ENCODE measurements around the gene NDUFS2.

NDUFS2 gene

GRCh38 chr1:161166669-161167548, 35.3 kb upstream of the NDUFS2 start:
- Histone ChIP-seq H4K8ac (ENCODE audit: low read length) (peak overlapping the region; percentile 66), H3K36me3 (ENCODE audit: control insufficient read depth in 1 of 2, insufficient read depth in 2 of 2, low read depth in 1 of 2, low read length in 2 of 2) (peaks cover 59 to 64% of the 10 kb centered on the region in 2 experiments), H3K4ac (ENCODE audit: low read depth in 1 of 2, low read length in 2 of 2) (peak overlapping the region; percentile 15 to 64), H2BK15ac (ENCODE audit: low read depth, poor library complexity, severe bottlenecking) (peak overlapping the region; percentile 54), H3K79me1 (replicated peaks; ENCODE audit: low read length, poor library complexity, severe bottlenecking) (peaks cover 39% of the 10 kb centered on the region), H2BK120ac (ENCODE audit: low read depth, low read length) (no peak overlapping the region), H2BK5ac (ENCODE audit: low read depth, low read length, poor library complexity, severe bottlenecking) (no peak overlapping the region), H3K4me1 (ENCODE audit: control insufficient read depth, insufficient read depth, low read depth, low read length) (peaks cover 9% of the 10 kb centered on the region), H3K9ac (ENCODE audit: low read length) (peak overlapping the region; percentile 97), H3K27ac (ENCODE audit: low read length, poor library complexity, severe bottlenecking) (peak overlapping the region; percentile 56), H3K18ac (ENCODE audit: low read depth in 1 of 2, low read length in 2 of 2) (peak overlapping the region; percentile 25 to 37), H3K23ac (ENCODE audit: low read length in 2 of 2) (no peak overlapping the region), H3K14ac (ENCODE audit: low read length in 2 of 2) (no peak overlapping the region), H2AK5ac (ENCODE audit: low read length, severe bottlenecking) (no peak overlapping the region), H3K27me3 (ENCODE audit: control insufficient read depth in 1 of 2, insufficient read depth in 1 of 2, low read length in 2 of 2) (no peaks in the 10 kb centered on the region), H2AFZ (ENCODE audit: low read depth, low read length) (peak overlapping the region; percentile 68), H3K4me2 (ENCODE audit: low read length, poor library complexity, severe bottlenecking) (peak overlapping the region; percentile 57), H4K91ac (ENCODE audit: low read length) (peak overlapping the region; percentile 3), H3K4me3 (ENCODE audit: insufficient read depth in 1 of 2, low read depth in 1 of 2, low read length in 2 of 2) (peak overlapping the region; percentile 78 to 99), H2BK12ac (ENCODE audit: low read length in 2 of 2) (peak overlapping the region in 1 of 2 experiments; percentile 52), H3K9me3 (ENCODE audit: control insufficient read depth, low read length) (no peaks in the 10 kb centered on the region)
- WGBS: 13% methylated on average over 33 of the region's 33 CpGs
- peak; percentile 35 for DNase-seq

GRCh38 chr1:161168906-161169305, 33.3 kb upstream of the NDUFS2 start:
- Histone ChIP-seq H3K36me3 (ENCODE audit: control insufficient read depth in 1 of 2, insufficient read depth in 2 of 2, low read depth in 1 of 2, low read length in 2 of 2) (peaks cover 59 to 61% of the 10 kb centered on the region in 2 experiments), H4K91ac (ENCODE audit: low read length) (no peak overlapping the region), H3K9me3 (ENCODE audit: control insufficient read depth, low read length) (no peaks in the 10 kb centered on the region), H3K9ac (ENCODE audit: low read length) (no peak overlapping the region), H3K4me3 (ENCODE audit: insufficient read depth in 1 of 2, low read depth in 1 of 2, low read length in 2 of 2) (no peak overlapping the region), H3K4me2 (ENCODE audit: low read length, poor library complexity, severe bottlenecking) (no peak overlapping the region), H3K4ac (ENCODE audit: low read depth in 1 of 2, low read length in 2 of 2) (no peak overlapping the region), H2BK120ac (ENCODE audit: low read depth, low read length) (no peak overlapping the region), H2BK5ac (ENCODE audit: low read depth, low read length, poor library complexity, severe bottlenecking) (no peak overlapping the region), H2BK15ac (ENCODE audit: low read depth, poor library complexity, severe bottlenecking) (no peak overlapping the region), H4K8ac (ENCODE audit: low read length) (no peak overlapping the region), H3K27ac (ENCODE audit: low read length, poor library complexity, severe bottlenecking) (no peak overlapping the region), H3K4me1 (ENCODE audit: control insufficient read depth, insufficient read depth, low read depth, low read length) (peaks cover 12% of the 10 kb centered on the region), H3K18ac (ENCODE audit: low read depth in 1 of 2, low read length in 2 of 2) (no peak overlapping the region), H2AK5ac (ENCODE audit: low read length, severe bottlenecking) (no peak overlapping the region), H3K27me3 (ENCODE audit: control insufficient read depth in 1 of 2, insufficient read depth in 1 of 2, low read length in 2 of 2) (no peaks in the 10 kb centered on the region), H2AFZ (ENCODE audit: low read depth, low read length) (no peak overlapping the region), H3K23ac (ENCODE audit: low read length in 2 of 2) (no peak overlapping the region), H3K14ac (ENCODE audit: low read length in 2 of 2) (no peak overlapping the region), H2BK12ac (ENCODE audit: low read length in 2 of 2) (no peak overlapping the region), H3K79me1 (replicated peaks; ENCODE audit: low read length, poor library complexity, severe bottlenecking) (peaks cover 42% of the 10 kb centered on the region)
- no peak for DNase-seq
- WGBS: 94% methylated on average over 9 of the region's 9 CpGs

- H3K9me3 ChIP-seq (ENCODE audit: control insufficient read depth, low read length): no peaks in the 10 kb centered on the region
- H4K8ac ChIP-seq (ENCODE audit: low read length): no peak overlapping the region
- H2AFZ ChIP-seq (ENCODE audit: low read depth, low read length): no peak overlapping the region
- no peak overlapping the region for H3K4ac ChIP-seq (ENCODE audit: low read depth in 1 of 2, low read length in 2 of 2)
- H3K27me3 ChIP-seq (ENCODE audit: control insufficient read depth in 1 of 2, insufficient read depth in 1 of 2, low read length in 2 of 2): no peaks in the 10 kb centered on the region
- H2AK5ac ChIP-seq (ENCODE audit: low read length, severe bottlenecking): no peak overlapping the region
- peaks cover 65 to 67% of the 10 kb centered on the region in 2 experiments for H3K36me3 ChIP-seq (ENCODE audit: control insufficient read depth in 1 of 2, insufficient read depth in 2 of 2, low read depth in 1 of 2, low read length in 2 of 2)
- H3K27ac ChIP-seq (ENCODE audit: low read length, poor library complexity, severe bottlenecking): no peak overlapping the region
- H4K91ac ChIP-seq (ENCODE audit: low read length): no peak overlapping the region
- no peak overlapping the region for H2BK5ac ChIP-seq (ENCODE audit: low read depth, low read length, poor library complexity, severe bottlenecking)
- H3K23ac ChIP-seq (ENCODE audit: low read length in 2 of 2): no peak overlapping the region
- H3K4me1 ChIP-seq (ENCODE audit: control insufficient read depth, insufficient read depth, low read depth, low read length): peaks cover 17% of the 10 kb centered on the region
- H3K18ac ChIP-seq (ENCODE audit: low read depth in 1 of 2, low read length in 2 of 2): no peak overlapping the region
- H2BK120ac ChIP-seq (ENCODE audit: low read depth, low read length): no peak overlapping the region
- 86% methylated on average over 5 of the region's 5 CpGs for WGBS
- DNase-seq: no peak
- H3K9ac ChIP-seq (ENCODE audit: low read length): no peak overlapping the region
- no peak overlapping the region for H3K4me2 ChIP-seq (ENCODE audit: low read length, poor library complexity, severe bottlenecking)
- no peak overlapping the region for H3K4me3 ChIP-seq (ENCODE audit: insufficient read depth in 1 of 2, low read depth in 1 of 2, low read length in 2 of 2)
- H2BK15ac ChIP-seq (ENCODE audit: low read depth, poor library complexity, severe bottlenecking): no peak overlapping the region
- no peak overlapping the region for H2BK12ac ChIP-seq (ENCODE audit: low read length in 2 of 2)
- H3K14ac ChIP-seq (ENCODE audit: low read length in 2 of 2): no peak overlapping the region
- H3K79me1 ChIP-seq (replicated peaks; ENCODE audit: low read length, poor library complexity, severe bottlenecking): peaks cover 52% of the 10 kb centered on the region
Observed at GRCh38 chr1:161171191-161171590, 31.0 kb upstream of the NDUFS2 start.

- no peak overlapping the region for H3K23ac ChIP-seq (ENCODE audit: low read length in 2 of 2)
- no peaks in the 10 kb centered on the region for H3K27me3 ChIP-seq (ENCODE audit: control insufficient read depth in 1 of 2, insufficient read depth in 1 of 2, low read length in 2 of 2)
- H2AFZ ChIP-seq (ENCODE audit: low read depth, low read length): no peak overlapping the region
- no peak overlapping the region for H3K27ac ChIP-seq (ENCODE audit: low read length, poor library complexity, severe bottlenecking)
- H2AK5ac ChIP-seq (ENCODE audit: low read length, severe bottlenecking): no peak overlapping the region
- no peak overlapping the region for H3K4ac ChIP-seq (ENCODE audit: low read depth in 1 of 2, low read length in 2 of 2)
- no peak overlapping the region for H3K9ac ChIP-seq (ENCODE audit: low read length)
- no peak overlapping the region for H3K18ac ChIP-seq (ENCODE audit: low read depth in 1 of 2, low read length in 2 of 2)
- WGBS: 96% methylated on average over 12 of the region's 12 CpGs
- DNase-seq: no peak
- H4K8ac ChIP-seq (ENCODE audit: low read length): no peak overlapping the region
- H3K14ac ChIP-seq (ENCODE audit: low read length in 2 of 2): no peak overlapping the region
- peaks cover 55% of the 10 kb centered on the region for H3K79me1 ChIP-seq (replicated peaks; ENCODE audit: low read length, poor library complexity, severe bottlenecking)
- H3K4me1 ChIP-seq (ENCODE audit: control insufficient read depth, insufficient read depth, low read depth, low read length): peaks cover 22% of the 10 kb centered on the region
- H2BK5ac ChIP-seq (ENCODE audit: low read depth, low read length, poor library complexity, severe bottlenecking): no peak overlapping the region
- no peak overlapping the region for H4K91ac ChIP-seq (ENCODE audit: low read length)
- no peak overlapping the region for H2BK12ac ChIP-seq (ENCODE audit: low read length in 2 of 2)
- H2BK120ac ChIP-seq (ENCODE audit: low read depth, low read length): no peak overlapping the region
- no peaks in the 10 kb centered on the region for H3K9me3 ChIP-seq (ENCODE audit: control insufficient read depth, low read length)
- H3K4me2 ChIP-seq (ENCODE audit: low read length, poor library complexity, severe bottlenecking): no peak overlapping the region
- no peak overlapping the region for H3K4me3 ChIP-seq (ENCODE audit: insufficient read depth in 1 of 2, low read depth in 1 of 2, low read length in 2 of 2)
- peaks cover 65 to 67% of the 10 kb centered on the region in 2 experiments for H3K36me3 ChIP-seq (ENCODE audit: control insufficient read depth in 1 of 2, insufficient read depth in 2 of 2, low read depth in 1 of 2, low read length in 2 of 2)
- no peak overlapping the region for H2BK15ac ChIP-seq (ENCODE audit: low read depth, poor library complexity, severe bottlenecking)
Observed at GRCh38 chr1:161171696-161172095, 30.5 kb upstream of the NDUFS2 start.
